ENCODE measurements around the gene AGBL4.

The AGBL4 gene

DNA sequence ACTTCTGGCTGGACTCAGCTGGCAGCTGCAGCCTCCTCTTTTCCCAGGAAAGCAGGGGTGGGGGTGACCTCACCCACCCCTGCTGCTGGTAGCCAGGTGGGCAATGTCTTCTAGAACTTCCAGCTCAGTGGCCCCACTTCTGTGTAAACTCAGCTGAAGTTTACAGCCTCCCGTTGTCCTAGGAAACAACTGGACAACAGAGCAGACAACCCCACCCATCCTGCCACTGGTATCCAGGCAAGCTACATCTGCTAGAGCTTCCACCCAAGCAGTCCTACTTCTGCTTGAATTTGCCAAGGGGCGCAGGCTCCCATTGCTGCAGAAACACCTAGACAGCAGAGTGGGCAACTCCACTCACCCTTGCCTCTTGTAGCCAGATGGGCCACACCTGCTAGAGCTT, 937.4 kb downstream of the AGBL4 start:
- ATAC-seq, result no peak
- TF ChIP-seq, protein P1, sequence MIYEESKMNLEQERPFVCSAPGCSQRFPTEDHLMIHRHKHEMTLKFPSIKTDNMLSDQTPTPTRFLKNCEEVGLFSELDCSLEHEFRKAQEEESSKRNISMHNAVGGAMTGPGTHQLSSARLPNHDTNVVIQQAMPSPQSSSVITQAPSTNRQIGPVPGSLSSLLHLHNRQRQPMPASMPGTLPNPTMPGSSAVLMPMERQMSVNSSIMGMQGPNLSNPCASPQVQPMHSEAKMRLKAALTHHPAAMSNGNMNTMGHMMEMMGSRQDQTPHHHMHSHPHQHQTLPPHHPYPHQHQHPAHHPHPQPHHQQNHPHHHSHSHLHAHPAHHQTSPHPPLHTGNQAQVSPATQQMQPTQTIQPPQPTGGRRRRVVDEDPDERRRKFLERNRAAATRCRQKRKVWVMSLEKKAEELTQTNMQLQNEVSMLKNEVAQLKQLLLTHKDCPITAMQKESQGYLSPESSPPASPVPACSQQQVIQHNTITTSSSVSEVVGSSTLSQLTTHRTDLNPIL (CRISPR knock-in tag; IDR thresholded peaks at IDR 0.05; ENCODE audit: low read depth), result no peak
- TF ChIP-seq SNAI2 (CRISPR knock-in tag; IDR thresholded peaks at IDR 0.05), result no peak
- TF ChIP-seq BACH2 (CRISPR knock-in tag; IDR thresholded peaks at IDR 0.05; ENCODE audit: borderline replicate concordance), result no peak
- TF ChIP-seq, protein P2, sequence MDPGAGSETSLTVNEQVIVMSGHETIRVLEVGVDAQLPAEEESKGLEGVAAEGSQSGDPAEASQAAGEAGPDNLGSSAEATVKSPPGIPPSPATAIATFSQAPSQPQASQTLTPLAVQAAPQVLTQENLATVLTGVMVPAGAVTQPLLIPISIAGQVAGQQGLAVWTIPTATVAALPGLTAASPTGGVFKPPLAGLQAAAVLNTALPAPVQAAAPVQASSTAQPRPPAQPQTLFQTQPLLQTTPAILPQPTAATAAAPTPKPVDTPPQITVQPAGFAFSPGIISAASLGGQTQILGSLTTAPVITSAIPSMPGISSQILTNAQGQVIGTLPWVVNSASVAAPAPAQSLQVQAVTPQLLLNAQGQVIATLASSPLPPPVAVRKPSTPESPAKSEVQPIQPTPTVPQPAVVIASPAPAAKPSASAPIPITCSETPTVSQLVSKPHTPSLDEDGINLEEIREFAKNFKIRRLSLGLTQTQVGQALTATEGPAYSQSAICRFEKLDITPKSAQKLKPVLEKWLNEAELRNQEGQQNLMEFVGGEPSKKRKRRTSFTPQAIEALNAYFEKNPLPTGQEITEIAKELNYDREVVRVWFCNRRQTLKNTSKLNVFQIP (CRISPR knock-in tag; IDR thresholded peaks at IDR 0.05; ENCODE audit: borderline replicate concordance, low read depth), result no peak
- no peak for TF ChIP-seq TCF4 (CRISPR knock-in tag; IDR thresholded peaks at IDR 0.05; ENCODE audit: borderline replicate concordance)
- no peak for TF ChIP-seq ZC3H10 (CRISPR knock-in tag; IDR thresholded peaks at IDR 0.05)
- no peak for TF ChIP-seq ZNF70 (CRISPR knock-in tag; IDR thresholded peaks at IDR 0.05)

- TF ChIP-seq ZFP3 (CRISPR knock-in tag; IDR thresholded peaks at IDR 0.05) (no peak), GLIS3 (CRISPR knock-in tag; IDR thresholded peaks at IDR 0.05) (no peak), PPARA (CRISPR knock-in tag; IDR thresholded peaks at IDR 0.05; ENCODE audit: borderline replicate concordance) (no peak), OSR1 (CRISPR knock-in tag; IDR thresholded peaks at IDR 0.05) (no peak)
- ATAC-seq, result no peak
Measured at GRCh38 chr1:49085079-49085478, 938.7 kb downstream of the AGBL4 start.

DNA sequence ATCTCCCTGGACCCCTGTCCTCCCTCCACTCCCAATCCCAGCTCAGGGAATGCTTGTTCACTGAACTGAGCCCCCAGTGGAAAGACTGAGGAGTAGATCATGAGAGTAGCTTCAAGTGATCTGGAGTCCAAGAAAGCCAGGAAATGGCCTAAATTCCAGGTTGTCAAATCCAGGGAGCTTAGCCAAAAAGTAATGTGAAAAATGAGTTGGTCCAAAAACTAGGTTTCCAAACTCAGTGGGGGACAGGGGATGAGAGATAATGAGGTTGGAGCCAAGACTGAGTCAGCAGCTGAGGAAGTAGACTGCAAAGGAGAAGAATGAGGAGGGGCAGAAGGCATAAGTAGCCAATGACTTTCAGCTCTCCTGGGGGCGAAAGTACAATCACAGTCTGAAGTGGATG, 963.0 kb downstream of the AGBL4 start:
- TF ChIP-seq, protein P3, sequence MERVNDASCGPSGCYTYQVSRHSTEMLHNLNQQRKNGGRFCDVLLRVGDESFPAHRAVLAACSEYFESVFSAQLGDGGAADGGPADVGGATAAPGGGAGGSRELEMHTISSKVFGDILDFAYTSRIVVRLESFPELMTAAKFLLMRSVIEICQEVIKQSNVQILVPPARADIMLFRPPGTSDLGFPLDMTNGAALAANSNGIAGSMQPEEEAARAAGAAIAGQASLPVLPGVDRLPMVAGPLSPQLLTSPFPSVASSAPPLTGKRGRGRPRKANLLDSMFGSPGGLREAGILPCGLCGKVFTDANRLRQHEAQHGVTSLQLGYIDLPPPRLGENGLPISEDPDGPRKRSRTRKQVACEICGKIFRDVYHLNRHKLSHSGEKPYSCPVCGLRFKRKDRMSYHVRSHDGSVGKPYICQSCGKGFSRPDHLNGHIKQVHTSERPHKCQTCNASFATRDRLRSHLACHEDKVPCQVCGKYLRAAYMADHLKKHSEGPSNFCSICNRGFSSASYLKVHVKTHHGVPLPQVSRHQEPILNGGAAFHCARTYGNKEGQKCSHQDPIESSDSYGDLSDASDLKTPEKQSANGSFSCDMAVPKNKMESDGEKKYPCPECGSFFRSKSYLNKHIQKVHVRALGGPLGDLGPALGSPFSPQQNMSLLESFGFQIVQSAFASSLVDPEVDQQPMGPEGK (CRISPR knock-in tag; IDR thresholded peaks at IDR 0.05; ENCODE audit: borderline replicate concordance), result 0 out of 2 replicates have a peak, but pooled peaks have one; percentile 60
- TF ChIP-seq ISL1 (CRISPR knock-in tag; IDR thresholded peaks at IDR 0.05) (peak; percentile 65), GLIS3 (CRISPR knock-in tag; IDR thresholded peaks at IDR 0.05) (no peak), ZFP30 (CRISPR knock-in tag; IDR thresholded peaks at IDR 0.05) (no peak), SNAI2 (CRISPR knock-in tag; IDR thresholded peaks at IDR 0.05) (no peak), PPARA (CRISPR knock-in tag; IDR thresholded peaks at IDR 0.05; ENCODE audit: borderline replicate concordance) (no peak)
- TF ChIP-seq, protein P4, sequence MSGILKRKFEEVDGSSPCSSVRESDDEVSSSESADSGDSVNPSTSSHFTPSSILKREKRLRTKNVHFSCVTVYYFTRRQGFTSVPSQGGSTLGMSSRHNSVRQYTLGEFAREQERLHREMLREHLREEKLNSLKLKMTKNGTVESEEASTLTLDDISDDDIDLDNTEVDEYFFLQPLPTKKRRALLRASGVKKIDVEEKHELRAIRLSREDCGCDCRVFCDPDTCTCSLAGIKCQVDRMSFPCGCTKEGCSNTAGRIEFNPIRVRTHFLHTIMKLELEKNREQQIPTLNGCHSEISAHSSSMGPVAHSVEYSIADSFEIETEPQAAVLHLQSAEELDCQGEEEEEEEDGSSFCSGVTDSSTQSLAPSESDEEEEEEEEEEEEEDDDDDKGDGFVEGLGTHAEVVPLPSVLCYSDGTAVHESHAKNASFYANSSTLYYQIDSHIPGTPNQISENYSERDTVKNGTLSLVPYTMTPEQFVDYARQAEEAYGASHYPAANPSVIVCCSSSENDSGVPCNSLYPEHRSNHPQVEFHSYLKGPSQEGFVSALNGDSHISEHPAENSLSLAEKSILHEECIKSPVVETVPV (CRISPR knock-in tag; IDR thresholded peaks at IDR 0.05), result no peak
- ATAC-seq, result peak; percentile 98

- no peak for ATAC-seq
- TF ChIP-seq ARNTL (CRISPR knock-in tag; IDR thresholded peaks at IDR 0.05; ENCODE audit: borderline replicate concordance, low read depth) (no peak), ZNF8 (CRISPR knock-in tag; IDR thresholded peaks at IDR 0.05) (no peak), ZFP30 (CRISPR knock-in tag; IDR thresholded peaks at IDR 0.05) (no peak)
- TF ChIP-seq, protein P2 (CRISPR knock-in tag; IDR thresholded peaks at IDR 0.05; ENCODE audit: borderline replicate concordance, low read depth), result no peak
Measured at GRCh38 chr1:49059087-49059486, 964.7 kb downstream of the AGBL4 start.

DNA sequence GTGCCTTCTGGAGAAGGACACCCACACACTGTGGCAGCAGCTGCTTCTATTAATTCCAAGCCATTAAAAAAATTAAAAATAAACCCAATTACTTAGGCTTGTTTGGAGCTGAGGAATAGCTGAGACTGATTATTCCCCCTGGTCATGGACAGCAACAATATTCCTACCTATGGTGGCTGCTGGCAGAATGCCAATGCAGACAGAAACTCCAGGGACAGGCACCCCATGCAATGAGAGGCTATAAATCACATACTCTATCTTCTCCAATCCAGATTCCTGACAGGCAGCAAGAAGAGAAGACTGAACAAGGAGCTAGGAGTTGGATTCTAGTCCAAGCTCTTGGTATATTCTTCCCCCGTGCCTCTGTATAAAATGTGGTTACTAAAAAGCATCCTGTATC, 971.7 kb downstream of the AGBL4 start:
- ATAC-seq, result peak; percentile 3; the same call in 1 of the 3 replicates
- TF ChIP-seq ZNF565 (CRISPR knock-in tag; conservative IDR thresholded peaks at IDR 0.05; ENCODE audit: low read depth), result no peak
- TF ChIP-seq, protein P2 (CRISPR knock-in tag; IDR thresholded peaks at IDR 0.05; ENCODE audit: borderline replicate concordance, low read depth), result no peak
- TF ChIP-seq, protein P4 (CRISPR knock-in tag; IDR thresholded peaks at IDR 0.05), result no peak
- no peak for TF ChIP-seq ZC3H10 (CRISPR knock-in tag; IDR thresholded peaks at IDR 0.05)
- no peak for TF ChIP-seq ZFP3 (CRISPR knock-in tag; IDR thresholded peaks at IDR 0.05)
- no peak for TF ChIP-seq ZFP30 (CRISPR knock-in tag; IDR thresholded peaks at IDR 0.05)
- no peak for TF ChIP-seq SNAI2 (CRISPR knock-in tag; IDR thresholded peaks at IDR 0.05)
- no peak for TF ChIP-seq ISL1 (CRISPR knock-in tag; IDR thresholded peaks at IDR 0.05)
